Loucy (cell line): ENCODE measurements around the gene EVC.

ENCODE experiments used
- CTCF ChIP-seq: fragments of 200-600 bp; sonication (generic); conservative IDR thresholded peaks from 2 replicates; pipeline ENCODE4 v1.5.1; 2014; ENCODE audit warnings: mild to moderate bottlenecking, antibody characterized with exemption, low read length
- EZH2phosphoT487 ChIP-seq: fragments of 200-600 bp; IDR thresholded peaks from 2 replicates; pipeline ENCODE4 v1.6.1; 2018; ENCODE audit warnings: antibody characterized with exemption, mild to moderate bottlenecking, moderate library complexity, borderline replicate concordance

GRCh38 chr4:5730993-5731990 is 20.3 kb downstream of the EVC start:
- TF ChIP-seq CTCF (no peak), EZH2phosphoT487 (no peak)
